K562 (cell line): ENCODE results near the gene LY6G6C. TPM values are rescaled to one million over a fixed set of nuclear protein-coding genes. Genes with fewer than 3 reads are reported as not detected.

ENCODE experiments used
- CCNT2 ChIP-seq: IDR thresholded peaks from 2 replicates; pipeline ENCODE4 v1.6.1; 2011; ENCODE audit warnings: borderline replicate concordance, low read depth, mild to moderate bottlenecking, moderate library complexity, mixed read lengths, low read length; ENCODE audit not compliant: insufficient read length; ENCODE audit errors: extremely low read depth
- CTBP1 ChIP-seq: fragments of 450-650 bp; IDR thresholded peaks from 2 replicates; pipeline ENCODE4 v1.6.1; 2016; ENCODE audit warnings: borderline replicate concordance
- E2F3 ChIP-seq: fragments of 250-450 bp; sonication (Bioruptor Pico); IDR thresholded peaks from 2 replicates; pipeline ENCODE4 v1.4.0; 2020; ENCODE audit warnings: mild to moderate bottlenecking
- ELF1 ChIP-seq: fragments of 200-800 bp; sonication (Bioruptor generic); IDR thresholded peaks from 2 replicates; pipeline ENCODE4 v1.6.1; 2016; ENCODE audit warnings: missing genetic modification characterization, missing compliant biosample characterization
- EP300 ChIP-seq: IDR thresholded peaks from 2 replicates; pipeline ENCODE4 v1.6.1; 2012; ENCODE audit warnings: low read length, improper control_type of control experiment
- HES1 ChIP-seq: fragments of 450-650 bp; IDR thresholded peaks from 2 replicates; pipeline ENCODE4 v1.6.1; 2016; ENCODE audit warnings: low read depth, mild to moderate bottlenecking, moderate library complexity
- IRF9 ChIP-seq: fragments of 450-650 bp; IDR thresholded peaks from 2 replicates; pipeline ENCODE4 v1.6.1; 2016; ENCODE audit warnings: missing biosample characterization, missing genetic modification characterization
- MAFG ChIP-seq: fragments of 450-650 bp; conservative IDR thresholded peaks from 2 replicates; pipeline ENCODE4 v1.6.1; 2016; ENCODE audit warnings: missing genetic modification characterization, missing compliant biosample characterization
- MEIS2 ChIP-seq: fragments of 450-650 bp; IDR thresholded peaks from 2 replicates; pipeline ENCODE4 v1.6.1; 2014; ENCODE audit warnings: mild to moderate bottlenecking; ENCODE audit not compliant: partially characterized antibody
- NCOA4 ChIP-seq: fragments of 450-650 bp; IDR thresholded peaks from 2 replicates; pipeline ENCODE4 v1.6.1; 2018; ENCODE audit warnings: mild to moderate bottlenecking; ENCODE audit not compliant: partially characterized antibody
- NR1H2 ChIP-seq: sonication (generic); formaldehyde crosslinking; IDR thresholded peaks from 2 replicates; pipeline ENCODE4 v1.4.0; 2020; ENCODE audit warnings: mild to moderate bottlenecking, missing genetic modification reagents
- NR2C1 ChIP-seq, 2 experiments: fragments of 450-650 bp; IDR thresholded peaks; 2 replicates each; pipeline ENCODE4 v1.6.1; 2017; ENCODE audit warnings: mild to moderate bottlenecking in 2 of 2, antibody characterized with exemption in 1 of 2, inconsistent platforms in 1 of 2, missing compliant biosample characterization in 1 of 2, missing genetic modification characterization in 1 of 2
- PHF21A ChIP-seq: fragments of 450-650 bp; IDR thresholded peaks from 2 replicates; pipeline ENCODE4 v1.6.1; 2017; ENCODE audit warnings: low read depth, borderline replicate concordance
- POLR2A ChIP-seq: fragments of 450-650 bp; conservative IDR thresholded peaks from 2 replicates; pipeline ENCODE4 v1.6.1; 2016
- POLR2AphosphoS2 ChIP-seq: IDR thresholded peaks from 2 replicates; pipeline ENCODE4 v1.6.1; 2012; ENCODE audit warnings: low read length, improper control_type of control experiment
- STAT5B ChIP-seq: fragments of 250-450 bp; sonication (Bioruptor Pico); IDR thresholded peaks from 2 replicates; pipeline ENCODE4 v1.8.0; 2021; ENCODE audit warnings: mild to moderate bottlenecking, inconsistent platforms
- THRAP3 ChIP-seq: fragments of 450-650 bp; IDR thresholded peaks from 2 replicates; pipeline ENCODE4 v1.6.1; 2016; ENCODE audit warnings: mild to moderate bottlenecking, inconsistent platforms, borderline replicate concordance
- TRIM28 ChIP-seq: fragments of 450-650 bp; IDR thresholded peaks from 2 replicates; pipeline ENCODE4 v1.6.1; 2017
- ZBTB26 ChIP-seq: fragments of 450-650 bp; formaldehyde crosslinking; IDR thresholded peaks from 2 replicates; pipeline ENCODE4 v1.4.0; 2022; ENCODE audit warnings: missing genetic modification characterization
- ZBTB8A ChIP-seq: fragments of 450-650 bp; IDR thresholded peaks from 2 replicates; pipeline ENCODE4 v1.6.1; 2018; ENCODE audit warnings: mild to moderate bottlenecking, moderate library complexity; ENCODE audit not compliant: partially characterized antibody
- ZFP30 ChIP-seq: fragments of 250-450 bp; sonication (Bioruptor Pico); IDR thresholded peaks from 2 replicates; pipeline ENCODE4 v1.8.0; 2022; ENCODE audit warnings: moderate library complexity, mild to moderate bottlenecking, inconsistent platforms, borderline replicate concordance
- ZFPM2 ChIP-seq: fragments of 250-450 bp; sonication (Bioruptor Pico); IDR thresholded peaks from 2 replicates; pipeline ENCODE4 v1.5.1; 2022; ENCODE audit warnings: mild to moderate bottlenecking
- ZNF146 ChIP-seq: IDR thresholded peaks from one replicate; pipeline ENCODE4 v1.6.1; 2018; ENCODE audit warnings: missing compliant biosample characterization; ENCODE audit not compliant: unreplicated experiment
- ZNF184 ChIP-seq: sonication (generic); formaldehyde crosslinking; IDR thresholded peaks from 2 replicates; pipeline ENCODE4 v1.5.0; 2020; ENCODE audit warnings: missing genetic modification reagents
- ZNF57 ChIP-seq: fragments of 450-650 bp; formaldehyde crosslinking; IDR thresholded peaks from 2 replicates; pipeline ENCODE4 v1.4.0; 2020; ENCODE audit warnings: mild to moderate bottlenecking, moderate library complexity
- ZNF586 ChIP-seq: fragments of 450-650 bp; formaldehyde crosslinking; conservative IDR thresholded peaks from 2 replicates; pipeline ENCODE4 v1.4.0; 2020; ENCODE audit warnings: mild to moderate bottlenecking, moderate library complexity
- ZNF778 ChIP-seq: fragments of 450-650 bp; formaldehyde crosslinking; IDR thresholded peaks from 2 replicates; pipeline ENCODE4 v1.4.0; 2020; ENCODE audit warnings: mild to moderate bottlenecking, moderate library complexity
- polyA plus RNA-seq, 8 experiments: library from polyadenylated mRNA; depleted of rRNA in 4 of 8; stranded (reverse) in 5 of 8; unstranded in 3 of 8; fragments of >200 nt; fragmentation: Nextera tagmentation in 2 of 8; fragmentation: Illumina TruSeq in 1 of 8; extraction: Ambion mirVana in 2 of 8; extraction: Trizol in 1 of 8; gene quantifications; 2 replicates each; pipeline versions ENCODE4 v1.2.1 to v1.2.3, GENCODE V29; 2011 to 2014; ENCODE audit warnings: inconsistent platforms in 1 of 8, missing spikeins in 1 of 8
- total RNA-seq, 7 experiments: library from RNA; depleted of rRNA in 6 of 7; stranded (reverse); fragments of >200 nt in 6 of 7; fragmentation: Illumina TruSeq in 2 of 7; extraction: Trizol in 2 of 7; gene quantifications; 2 replicates each; pipeline versions ENCODE4 v1.2.1 to v1.2.3, GENCODE V29; 2011 to 2021; ENCODE audit warnings: low replicate concordance in 1 of 7

The LY6G6C gene
- total and polyA plus RNA-seq, 9 of the 15 experiments (the other 6 are each of a cell fraction or from before 2014, with no cell fraction given), result 0.06 to 0.20 TPM; not detected in 7

GRCh38 chr6:31690231-31691077 is 31.1 kb downstream of the LY6G6C start (continued):
- TF ChIP-seq ELF1 (tag) (no peak), NR2C1 (IDR thresholded peaks at IDR 0.05) (peak; percentile 63; the same call in 1 of the 2 replicates), NR2C1 (tag; IDR thresholded peaks at IDR 0.05) (peak; percentile 67), STAT5B (CRISPR knock-in tag) (no peak), POLR2A (peak; percentile 83), ZNF778 (no peak), CCNT2 (peak; percentile 93), ZNF146 (no peak), IRF9 (tag) (no peak; the same call in 1 of the 2 replicates), PHF21A (no peak; the same call in 1 of the 2 replicates), E2F3 (CRISPR knock-in tag) (no peak), NR1H2 (CRISPR knock-in tag) (no peak), ZNF184 (CRISPR knock-in tag) (no peak), ZFP30 (no peak), MAFG (tag) (peak; percentile 86), CTBP1 (peak; percentile 97), MEIS2 (peak; percentile 3), ZBTB26 (CRISPR knock-in tag) (peak; percentile 86), HES1 (peak; percentile 70), THRAP3 (peak; percentile 74; the same call in 1 of the 2 replicates), ZNF57 (no peak), POLR2AphosphoS2 (0 out of 2 replicates have a peak, but pooled peaks have one; percentile 68), EP300 (peak; percentile 92), NCOA4 (peak; percentile 25), ZFPM2 (CRISPR knock-in tag) (no peak), ZNF586 (CRISPR knock-in tag) (no peak), TRIM28 (peak; percentile 63; the same call in 1 of the 2 replicates), ZBTB8A (no peak)
